ENCODE data around the gene FANCC. TPM values are rescaled to one million over a fixed set of nuclear protein-coding genes. Genes with fewer than 3 reads are reported as not detected.

Gene FANCC
- total RNA-seq, 2 donors from 2014 or later, result 7.5 to 12.5 TPM

DNA sequence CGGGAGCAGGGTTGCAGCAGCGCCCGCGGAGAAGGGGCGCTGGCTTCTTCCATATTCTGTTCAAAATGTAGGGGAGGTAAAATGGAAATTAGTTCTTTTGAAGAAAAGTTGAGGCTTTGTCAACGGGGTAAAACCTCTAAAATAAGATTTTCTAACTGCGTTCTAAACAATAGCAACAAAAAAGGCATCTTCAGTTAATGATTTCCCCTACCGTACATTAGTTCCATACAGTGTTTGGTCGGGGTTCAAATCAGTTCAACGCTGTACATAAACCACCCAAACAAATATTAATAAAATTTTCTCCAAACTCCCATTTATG is 343 bp upstream of the FANCC start:
- DNase-seq (no peak), ATAC-seq (no peak)
- 3 to 5% methylated on average over 10 of the region's 10 CpGs for WGBS, 2 donors
- Histone ChIP-seq H3K4me3 (peak overlapping the region; percentile 80 to 91), H3K27me3 (no peaks in the 10 kb centered on the region), H3K36me3 (replicated peaks in 1 of 2; ENCODE audit: insufficient read depth in 1 of 2, low read depth in 2 of 2) (no peaks in the 10 kb centered on the region), H3K9me3 (no peaks in the 10 kb centered on the region), H3K4me1 (peaks cover 15% of the 10 kb centered on the region), H3K27ac (peak overlapping the region; percentile 64 to 97 (median 95))
- peak; percentile 1 to 77 (median 72) for TF ChIP-seq POLR2A (IDR thresholded peaks at IDR 0.05)
- TF ChIP-seq, protein P1, sequence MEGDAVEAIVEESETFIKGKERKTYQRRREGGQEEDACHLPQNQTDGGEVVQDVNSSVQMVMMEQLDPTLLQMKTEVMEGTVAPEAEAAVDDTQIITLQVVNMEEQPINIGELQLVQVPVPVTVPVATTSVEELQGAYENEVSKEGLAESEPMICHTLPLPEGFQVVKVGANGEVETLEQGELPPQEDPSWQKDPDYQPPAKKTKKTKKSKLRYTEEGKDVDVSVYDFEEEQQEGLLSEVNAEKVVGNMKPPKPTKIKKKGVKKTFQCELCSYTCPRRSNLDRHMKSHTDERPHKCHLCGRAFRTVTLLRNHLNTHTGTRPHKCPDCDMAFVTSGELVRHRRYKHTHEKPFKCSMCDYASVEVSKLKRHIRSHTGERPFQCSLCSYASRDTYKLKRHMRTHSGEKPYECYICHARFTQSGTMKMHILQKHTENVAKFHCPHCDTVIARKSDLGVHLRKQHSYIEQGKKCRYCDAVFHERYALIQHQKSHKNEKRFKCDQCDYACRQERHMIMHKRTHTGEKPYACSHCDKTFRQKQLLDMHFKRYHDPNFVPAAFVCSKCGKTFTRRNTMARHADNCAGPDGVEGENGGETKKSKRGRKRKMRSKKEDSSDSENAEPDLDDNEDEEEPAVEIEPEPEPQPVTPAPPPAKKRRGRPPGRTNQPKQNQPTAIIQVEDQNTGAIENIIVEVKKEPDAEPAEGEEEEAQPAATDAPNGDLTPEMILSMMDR (IDR thresholded peaks at IDR 0.05), result no peak
- intact Hi-C loops (cut with DNase I), result no loop called here

DNA sequence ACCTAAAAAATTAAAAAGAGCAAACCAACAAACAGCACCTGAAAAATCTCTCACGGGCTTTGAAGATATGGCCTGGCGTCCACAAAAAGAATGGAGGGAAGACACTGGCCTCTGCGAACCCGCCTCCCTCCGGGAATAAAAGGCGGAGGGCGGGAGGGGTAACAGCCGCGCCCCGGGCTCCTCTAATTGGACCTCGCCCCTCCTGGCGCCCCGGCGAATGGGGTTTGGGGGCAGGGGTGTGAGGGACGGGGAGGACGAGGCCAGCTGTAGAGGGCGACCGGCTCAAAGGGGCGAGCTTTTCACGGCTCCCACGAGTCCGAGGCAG is 753 bp downstream of the FANCC start:
- no peaks in the 10 kb centered on the region for H3K36me3 ChIP-seq (replicated peaks in 1 of 2; ENCODE audit: insufficient read depth in 1 of 2, low read depth in 2 of 2)
- no peaks in the 10 kb centered on the region for H3K9me3 ChIP-seq
- H3K4me1 ChIP-seq, result peaks cover 15% of the 10 kb centered on the region
- peak overlapping the region; percentile 80 to 91 for H3K4me3 ChIP-seq
- H3K27me3 ChIP-seq, result no peaks in the 10 kb centered on the region
- 0 to 1% methylated on average over 22 of the region's 22 CpGs for WGBS, 2 donors
- H3K27ac ChIP-seq, result peak overlapping the region; percentile 64 to 97 (median 95)
- DNase-seq, result peak; percentile 63 to 81 (median 73)
- TF ChIP-seq POLR2A (IDR thresholded peaks at IDR 0.05), result peak in 1 of 3 donors; percentile 10
- TF ChIP-seq, protein P1 (IDR thresholded peaks at IDR 0.05), result peak in 1 of 7 experiments; percentile 13
- peak; percentile 55 for ATAC-seq
- intact Hi-C loops (cut with DNase I), result no loop called here

DNA sequence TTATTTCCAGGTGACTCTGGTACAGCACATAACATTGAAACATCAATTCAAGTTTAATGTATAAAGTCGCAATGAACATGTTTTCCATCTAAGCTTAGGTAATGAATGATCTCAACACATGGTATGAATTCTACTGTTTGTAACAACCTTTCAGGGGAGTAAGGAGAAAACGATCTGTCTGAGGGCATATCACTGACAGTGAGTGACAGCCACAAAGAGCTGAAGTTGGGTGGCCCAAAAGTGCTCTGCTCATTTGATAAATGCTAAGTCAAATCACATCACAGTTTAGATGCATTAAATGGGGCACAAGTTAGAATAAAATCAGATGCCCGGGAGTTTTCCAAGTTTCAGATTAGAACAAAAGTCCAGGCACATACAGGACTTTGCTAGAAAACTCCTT is 1.2 kb downstream of the FANCC start:
- H3K4me3 ChIP-seq, result no peak overlapping the region
- intact Hi-C loops (cut with DNase I), result no loop called here
- no peaks in the 10 kb centered on the region for H3K36me3 ChIP-seq (replicated peaks in 1 of 2; ENCODE audit: insufficient read depth in 1 of 2, low read depth in 2 of 2)
- peak overlapping the region in 3 of 4 donors; percentile 95 to 97 (median 95) for H3K27ac ChIP-seq
- 32% methylated on average over 3 of the region's 3 CpGs for WGBS, 2 donors
- ATAC-seq (no peak), DNase-seq (no peak)
- peaks cover 15% of the 10 kb centered on the region for H3K4me1 ChIP-seq
- H3K9me3 ChIP-seq, result no peaks in the 10 kb centered on the region
- TF ChIP-seq, protein P1 (IDR thresholded peaks at IDR 0.05), result no peak
- TF ChIP-seq POLR2A (IDR thresholded peaks at IDR 0.05), result no peak
- H3K27me3 ChIP-seq, result no peaks in the 10 kb centered on the region

DNA sequence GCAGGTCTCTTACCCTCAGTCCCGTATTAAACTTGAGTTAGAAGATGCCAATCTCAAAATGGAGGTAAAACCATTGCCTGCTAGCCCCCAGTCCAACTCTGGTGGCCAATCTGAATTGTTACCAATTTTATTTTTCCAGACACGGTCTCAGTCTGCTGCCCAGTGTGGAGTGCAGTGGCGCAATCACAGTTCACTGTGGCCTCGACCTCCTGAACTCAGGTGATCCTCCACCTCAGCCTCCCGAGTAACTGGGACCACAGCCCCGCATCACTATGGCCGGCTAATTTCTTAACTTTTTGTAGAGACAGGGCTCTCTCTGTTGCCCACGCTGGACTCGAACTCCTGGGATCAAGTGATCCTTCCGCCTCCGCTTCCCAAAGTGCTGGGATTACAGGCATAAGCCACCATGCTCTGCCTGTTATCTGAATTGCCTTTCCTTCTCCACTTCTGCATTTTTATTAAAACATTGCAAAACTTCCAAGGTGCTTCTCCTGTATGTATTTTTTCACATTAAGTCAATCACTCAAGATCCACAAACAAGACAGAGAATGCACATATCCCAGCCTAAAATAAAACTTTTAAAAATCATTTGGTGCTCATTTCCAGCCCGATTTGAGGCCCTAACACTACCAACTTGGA is 2.3 kb downstream of the FANCC start:
- H3K4me1 ChIP-seq, result peaks cover 15% of the 10 kb centered on the region
- no peak overlapping the region for H3K4me3 ChIP-seq
- TF ChIP-seq POLR2A (IDR thresholded peaks at IDR 0.05), result no peak
- TF ChIP-seq, protein P1 (IDR thresholded peaks at IDR 0.05), result no peak
- no peaks in the 10 kb centered on the region for H3K27me3 ChIP-seq
- intact Hi-C loops (cut with DNase I), result no loop called here
- no peak for ATAC-seq
- no peaks in the 10 kb centered on the region for H3K36me3 ChIP-seq (replicated peaks in 1 of 2; ENCODE audit: insufficient read depth in 1 of 2, low read depth in 2 of 2)
- 88 to 95% methylated on average over 12 of the region's 12 CpGs for WGBS, 2 donors
- DNase-seq, result no peak
- H3K9me3 ChIP-seq, result no peaks in the 10 kb centered on the region
- H3K27ac ChIP-seq, result no peak overlapping the region

DNA sequence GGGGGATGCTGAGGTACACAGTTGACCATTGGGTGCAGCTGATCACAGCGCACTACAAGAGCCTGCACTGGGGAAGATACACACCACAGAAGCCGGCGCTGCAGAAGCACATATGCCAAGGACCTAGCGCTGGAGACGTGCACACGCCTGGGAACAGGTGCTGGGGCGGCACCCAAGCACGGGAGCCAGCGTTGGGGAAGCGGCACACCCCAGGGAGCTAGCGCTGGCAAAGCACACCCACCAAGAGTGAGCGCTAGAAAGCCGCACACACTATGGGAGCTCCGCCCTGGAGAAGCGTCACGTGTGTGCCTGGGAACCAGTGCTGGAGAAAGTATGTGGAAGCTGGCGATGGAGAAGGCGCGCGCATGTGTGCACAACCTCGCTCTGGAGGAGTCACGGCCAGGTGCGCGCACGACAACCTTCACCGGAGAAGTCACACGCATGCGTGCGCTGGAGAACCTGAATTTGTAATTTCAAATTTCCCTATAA is 4.5 kb downstream of the FANCC start:
- Histone ChIP-seq H3K4me3 (no peak overlapping the region), H3K27ac (peak overlapping the region in 3 of 4 donors; percentile 22 to 55 (median 25)), H3K36me3 (replicated peaks in 1 of 2; ENCODE audit: insufficient read depth in 1 of 2, low read depth in 2 of 2) (no peaks in the 10 kb centered on the region), H3K4me1 (peaks cover 12% of the 10 kb centered on the region), H3K9me3 (no peaks in the 10 kb centered on the region), H3K27me3 (no peaks in the 10 kb centered on the region)
- DNase-seq (peak; percentile 82 to 95 (median 89)), ATAC-seq (peak; percentile 73)
- WGBS, 2 donors, result 26 to 53% methylated on average over 19 to 29 of the region's 29 CpGs
- intact Hi-C loops (cut with DNase I), result no loop called here
- peak in 2 of 3 donors; percentile 22 to 25 for TF ChIP-seq POLR2A (IDR thresholded peaks at IDR 0.05)
- TF ChIP-seq, protein P1 (IDR thresholded peaks at IDR 0.05), result no peak

All from body of pancreas (tissue), 4 donors.